ENCODE results near the gene BUD23.
"Not testable (repeated sequence)": the region's sequence is repeated elsewhere in the genome, so short reads cannot be mapped to it uniquely, and the experiment has no call there.

The BUD23 gene

GRCh38 chr7:73701357-73701995 lies 18.1 kb downstream of the BUD23 start:
- peak; percentile 74 for DNase-seq (ENCODE audit: low spot score)

GRCh38 chr7:73702226-73702625 lies 18.8 kb downstream of the BUD23 start:
- no peak for DNase-seq (ENCODE audit: low spot score)

- no peak for DNase-seq (ENCODE audit: low spot score)
Observed at GRCh38 chr7:73702665-73703064, 19.3 kb downstream of the BUD23 start.

- no peak for DNase-seq (ENCODE audit: low spot score)
Observed at GRCh38 chr7:73703225-73703624, 19.8 kb downstream of the BUD23 start.

GRCh38 chr7:73703757-73704639 lies 20.6 kb downstream of the BUD23 start:
- DNase-seq (ENCODE audit: low spot score), result peak; percentile 60

GRCh38 chr7:73704640-73705550 lies 21.5 kb downstream of the BUD23 start:
- DNase-seq (ENCODE audit: low spot score), result no peak

- no peak for DNase-seq (ENCODE audit: low spot score)
Observed at GRCh38 chr7:73705551-73705920, 22.1 kb downstream of the BUD23 start.

- no peak for DNase-seq (ENCODE audit: low spot score)
Observed at GRCh38 chr7:73706126-73707044, 23.0 kb downstream of the BUD23 start.

GRCh38 chr7:73707045-73707631 lies 23.7 kb downstream of the BUD23 start:
- DNase-seq (ENCODE audit: low spot score), result no peak

GRCh38 chr7:73708961-73709549 lies 25.7 kb downstream of the BUD23 start:
- DNase-seq (ENCODE audit: low spot score), result no peak

GRCh38 chr7:73712773-73713172 lies 29.4 kb downstream of the BUD23 start:
- DNase-seq (ENCODE audit: low spot score), result no peak

- not testable (repeated sequence) for DNase-seq (ENCODE audit: low spot score)
Observed at GRCh38 chr7:73713319-73713718, 29.9 kb downstream of the BUD23 start.

GRCh38 chr7:73715648-73716317 lies 32.4 kb downstream of the BUD23 start:
- peak; percentile 97 for DNase-seq (ENCODE audit: low spot score)

GRCh38 chr7:73716318-73716890 lies 33.0 kb downstream of the BUD23 start:
- no peak for DNase-seq (ENCODE audit: low spot score)

GRCh38 chr7:73717025-73717807 lies 33.8 kb downstream of the BUD23 start:
- no peak for DNase-seq (ENCODE audit: low spot score)

GRCh38 chr7:73717991-73718405 lies 34.6 kb downstream of the BUD23 start:
- peak; percentile 87 for DNase-seq (ENCODE audit: low spot score)

- DNase-seq (ENCODE audit: low spot score), result peak; percentile 59
Observed at GRCh38 chr7:73718438-73718881, 35.1 kb downstream of the BUD23 start.

- peak; percentile 95 for DNase-seq (ENCODE audit: low spot score)
Observed at GRCh38 chr7:73718905-73719805, 35.8 kb downstream of the BUD23 start, which contains the start of gene STX1A. STX1A (minus strand) TSS chr7:73719669; CDS start chr7:73719631, 38 bp downstream.

Measured in hepatic stellate cell (primary cell).